ENCODE results near the gene TBX1. TPM values are rescaled to one million over a fixed set of nuclear protein-coding genes. Genes with fewer than 3 reads are reported as not detected.

Gene TBX1
- polyA plus RNA-seq, 4 donors: 1.1 to 4.8 (median 1.3) TPM; not detected in 1

- DNase-seq (no peak), FAIRE-seq (no peak)
- Histone ChIP-seq H3K9me3 (ENCODE audit: control insufficient read depth in 2 of 2, insufficient read depth in 1 of 2, low read depth in 1 of 2, low read length in 1 of 2) (no peaks in the 10 kb centered on the region), H3K4me3 (ENCODE audit: low read depth in 1 of 3, low read length in 3 of 3) (no peak overlapping the region), H3K36me3 (ENCODE audit: control insufficient read depth in 3 of 3, insufficient read depth in 2 of 3, low read depth in 1 of 3, low read length in 3 of 3) (peaks cover 0 to 23% (median 0%) of the 10 kb centered on the region in 3 donors), H3K27ac (ENCODE audit: low read depth in 1 of 3, low read length in 2 of 3) (no peak overlapping the region), H3K27me3 (ENCODE audit: control insufficient read depth in 3 of 3, insufficient read depth in 3 of 3, low read length in 3 of 3) (peaks cover 12 to 66% (median 19%) of the 10 kb centered on the region in 3 donors), H3K4me1 (ENCODE audit: control insufficient read depth in 3 of 3, insufficient read depth in 2 of 3, low read depth in 1 of 3, low read length in 2 of 3) (peaks cover 0 to 10% (median 0%) of the 10 kb centered on the region in 3 donors)
- 40 to 67% (median 53%) methylated on average over 42 to 44 of the region's 44 CpGs for WGBS, 3 donors
Observed at GRCh38 chr22:19721330-19722177, 39.0 kb upstream of the TBX1 start.

- 21 to 59% (median 46%) methylated on average over 49 to 60 of the region's 60 CpGs for WGBS, 3 donors
- no peak for FAIRE-seq
- peaks cover 12 to 63% (median 19%) of the 10 kb centered on the region in 3 donors for H3K27me3 ChIP-seq (ENCODE audit: control insufficient read depth in 3 of 3, insufficient read depth in 3 of 3, low read length in 3 of 3)
- DNase-seq: no peak
- peaks cover 0 to 23% (median 0%) of the 10 kb centered on the region in 3 donors for H3K36me3 ChIP-seq (ENCODE audit: control insufficient read depth in 3 of 3, insufficient read depth in 2 of 3, low read depth in 1 of 3, low read length in 3 of 3)
- H3K4me3 ChIP-seq (ENCODE audit: low read depth in 1 of 3, low read length in 3 of 3): no peak overlapping the region
- H3K9me3 ChIP-seq (ENCODE audit: control insufficient read depth in 2 of 2, insufficient read depth in 1 of 2, low read depth in 1 of 2, low read length in 1 of 2): no peaks in the 10 kb centered on the region
- H3K4me1 ChIP-seq (ENCODE audit: control insufficient read depth in 3 of 3, insufficient read depth in 2 of 3, low read depth in 1 of 3, low read length in 2 of 3): peaks cover 0 to 10% (median 0%) of the 10 kb centered on the region in 3 donors
- H3K27ac ChIP-seq (ENCODE audit: low read depth in 1 of 3, low read length in 2 of 3): no peak overlapping the region
Observed at GRCh38 chr22:19722178-19722981, 38.2 kb upstream of the TBX1 start.

GRCh38 chr22:19722982-19723231 is 37.7 kb upstream of the TBX1 start:
- DNase-seq: no peak
- Histone ChIP-seq H3K9me3 (ENCODE audit: control insufficient read depth in 2 of 2, insufficient read depth in 1 of 2, low read depth in 1 of 2, low read length in 1 of 2) (no peaks in the 10 kb centered on the region), H3K4me3 (ENCODE audit: low read depth in 1 of 3, low read length in 3 of 3) (no peak overlapping the region), H3K27ac (ENCODE audit: low read depth in 1 of 3, low read length in 2 of 3) (no peak overlapping the region), H3K27me3 (ENCODE audit: control insufficient read depth in 3 of 3, insufficient read depth in 3 of 3, low read length in 3 of 3) (peaks cover 12 to 63% (median 19%) of the 10 kb centered on the region in 3 donors), H3K36me3 (ENCODE audit: control insufficient read depth in 3 of 3, insufficient read depth in 2 of 3, low read depth in 1 of 3, low read length in 3 of 3) (peaks cover 0 to 23% (median 0%) of the 10 kb centered on the region in 3 donors), H3K4me1 (ENCODE audit: control insufficient read depth in 3 of 3, insufficient read depth in 2 of 3, low read depth in 1 of 3, low read length in 2 of 3) (peaks cover 0 to 6% (median 0%) of the 10 kb centered on the region in 3 donors)
- no peak for FAIRE-seq
- WGBS, 3 donors: 16 to 42% (median 29%) methylated on average over 15 of the region's 15 CpGs

GRCh38 chr22:19723232-19723982 is 37.2 kb upstream of the TBX1 start, which contains the start of gene GP1BB:
GP1BB (plus strand) TSS chr22:19723539; CDS start chr22:19723570, 31 bp downstream.
- Histone ChIP-seq H3K4me3 (ENCODE audit: low read depth in 1 of 3, low read length in 3 of 3) (peak within 1 kb of the TSS in 1 of 3 donors; percentile 20), H3K27ac (ENCODE audit: low read depth in 1 of 3, low read length in 2 of 3) (no peak within 1 kb of the TSS), H3K4me1 (ENCODE audit: control insufficient read depth in 3 of 3, insufficient read depth in 2 of 3, low read depth in 1 of 3, low read length in 2 of 3) (peaks cover 0 to 6% (median 0%) of the 10 kb centered on the region in 3 donors), H3K27me3 (ENCODE audit: control insufficient read depth in 3 of 3, insufficient read depth in 3 of 3, low read length in 3 of 3) (peaks cover 12 to 62% (median 19%) of the 10 kb centered on the region in 3 donors), H3K9me3 (ENCODE audit: control insufficient read depth in 2 of 2, insufficient read depth in 1 of 2, low read depth in 1 of 2, low read length in 1 of 2) (no peaks in the 10 kb centered on the region), H3K36me3 (ENCODE audit: control insufficient read depth in 3 of 3, insufficient read depth in 2 of 3, low read depth in 1 of 3, low read length in 3 of 3) (peaks cover 0 to 23% (median 0%) of the 10 kb centered on the region in 3 donors)
- 6 to 29% (median 6%) methylated on average over 65 to 80 of the region's 80 CpGs for WGBS, 3 donors
- no peak for FAIRE-seq
- peak; percentile 19 to 48 for DNase-seq

GRCh38 chr22:19723983-19724827 is 36.4 kb upstream of the TBX1 start:
- Histone ChIP-seq H3K9me3 (ENCODE audit: control insufficient read depth in 2 of 2, insufficient read depth in 1 of 2, low read depth in 1 of 2, low read length in 1 of 2) (no peaks in the 10 kb centered on the region), H3K36me3 (ENCODE audit: control insufficient read depth in 3 of 3, insufficient read depth in 2 of 3, low read depth in 1 of 3, low read length in 3 of 3) (peaks cover 0 to 23% (median 0%) of the 10 kb centered on the region in 3 donors), H3K4me1 (ENCODE audit: control insufficient read depth in 3 of 3, insufficient read depth in 2 of 3, low read depth in 1 of 3, low read length in 2 of 3) (peaks cover 0 to 6% (median 0%) of the 10 kb centered on the region in 3 donors), H3K27ac (ENCODE audit: low read depth in 1 of 3, low read length in 2 of 3) (no peak overlapping the region), H3K4me3 (ENCODE audit: low read depth in 1 of 3, low read length in 3 of 3) (peak overlapping the region in 1 of 3 donors; percentile 20), H3K27me3 (ENCODE audit: control insufficient read depth in 3 of 3, insufficient read depth in 3 of 3, low read length in 3 of 3) (peaks cover 12 to 62% (median 19%) of the 10 kb centered on the region in 3 donors)
- WGBS, 3 donors: 7 to 28% (median 8%) methylated on average over 59 to 89 of the region's 89 CpGs
- FAIRE-seq: no peak
- peak in 1 of 2 donors; percentile 56 for DNase-seq

GRCh38 chr22:19724927-19725661 is 35.5 kb upstream of the TBX1 start:
- Histone ChIP-seq H3K27me3 (ENCODE audit: control insufficient read depth in 3 of 3, insufficient read depth in 3 of 3, low read length in 3 of 3) (peaks cover 12 to 60% (median 19%) of the 10 kb centered on the region in 3 donors), H3K36me3 (ENCODE audit: control insufficient read depth in 3 of 3, insufficient read depth in 2 of 3, low read depth in 1 of 3, low read length in 3 of 3) (peaks cover 0 to 19% (median 0%) of the 10 kb centered on the region in 3 donors), H3K27ac (ENCODE audit: low read depth in 1 of 3, low read length in 2 of 3) (no peak overlapping the region), H3K4me3 (ENCODE audit: low read depth in 1 of 3, low read length in 3 of 3) (no peak overlapping the region), H3K4me1 (ENCODE audit: control insufficient read depth in 3 of 3, insufficient read depth in 2 of 3, low read depth in 1 of 3, low read length in 2 of 3) (peaks cover 0 to 6% (median 0%) of the 10 kb centered on the region in 3 donors), H3K9me3 (ENCODE audit: control insufficient read depth in 2 of 2, insufficient read depth in 1 of 2, low read depth in 1 of 2, low read length in 1 of 2) (no peaks in the 10 kb centered on the region)
- FAIRE-seq (no peak), DNase-seq (no peak)
- WGBS, 3 donors: 74 to 80% (median 79%) methylated on average over 45 of the region's 45 CpGs
